Hepatocyte (in vitro differentiated cells): Measurements from ENCODE around the gene CHCHD6. TPM values are rescaled to one million over a fixed set of nuclear protein-coding genes. Genes with fewer than 3 reads are reported as not detected.

Source experiments
- DNase-seq: peaks from one replicate; pipeline ENCODE4 v3.0.0-alpha.2; 2016; ENCODE audit warnings: low spot score
- H2AFZ ChIP-seq: fragments of 200-600 bp; sonication (generic); 2 replicates; pipeline ENCODE4 v1.6.0; 2016; ENCODE audit warnings: antibody characterized with exemption, mild to moderate bottlenecking
- H3K27ac ChIP-seq: fragments of 200-600 bp; sonication (generic); 2 replicates; pipeline ENCODE4 v1.5.1; 2016; ENCODE audit warnings: mild to moderate bottlenecking
- H3K27me3 ChIP-seq: fragments of 200-600 bp; sonication (generic); 2 replicates; pipeline ENCODE4 v1.6.1; 2016
- H3K36me3 ChIP-seq: fragments of 200-600 bp; sonication (generic); replicated peaks from 2 replicates; pipeline ENCODE4 v1.5.1; 2016; ENCODE audit warnings: low read depth; ENCODE audit not compliant: insufficient read depth
- H3K4me1 ChIP-seq: fragments of 200-600 bp; sonication (generic); 2 replicates; pipeline ENCODE4 v1.5.1; 2016; ENCODE audit warnings: mild to moderate bottlenecking, moderate library complexity; ENCODE audit not compliant: insufficient read depth
- H3K4me2 ChIP-seq: fragments of 200-600 bp; sonication (generic); 2 replicates; pipeline ENCODE4 v1.6.0; 2016
- H3K4me3 ChIP-seq: fragments of 200-600 bp; sonication (generic); 2 replicates; pipeline ENCODE4 v1.5.1; 2016; ENCODE audit warnings: mild to moderate bottlenecking
- H3K79me2 ChIP-seq: fragments of 200-600 bp; sonication (generic); 2 replicates; pipeline ENCODE4 v1.6.0; 2017; ENCODE audit warnings: mild to moderate bottlenecking
- H3K9me2 ChIP-seq: fragments of 200-600 bp; sonication (generic); replicated peaks from 2 replicates; pipeline ENCODE4 v1.6.0; 2017; ENCODE audit warnings: mild to moderate bottlenecking; ENCODE audit not compliant: insufficient read depth
- H3K9me3 ChIP-seq: fragments of 200-600 bp; sonication (generic); 2 replicates; pipeline ENCODE4 v1.5.1; 2016; ENCODE audit warnings: low read depth, mild to moderate bottlenecking
- H4K20me1 ChIP-seq: fragments of 200-600 bp; sonication (generic); 2 replicates; pipeline ENCODE4 v1.6.0; 2016; ENCODE audit warnings: mild to moderate bottlenecking; ENCODE audit not compliant: insufficient read depth, poor library complexity, severe bottlenecking
- CTCF ChIP-seq: fragments of 200-600 bp; sonication (generic); IDR thresholded peaks from 2 replicates; pipeline ENCODE4 v1.5.1; 2016; ENCODE audit warnings: antibody characterized with exemption, mild to moderate bottlenecking; ENCODE audit not compliant: poor library complexity
- EZH2 ChIP-seq: fragments of 200-600 bp; sonication (generic); IDR thresholded peaks from 2 replicates; pipeline ENCODE4 v1.6.1; 2016; ENCODE audit warnings: antibody characterized with exemption, mild to moderate bottlenecking, borderline replicate concordance
- EZH2phosphoT487 ChIP-seq: fragments of 200-600 bp; sonication (generic); IDR thresholded peaks from one replicate; pipeline ENCODE4 v1.6.1; 2018; ENCODE audit warnings: antibody characterized with exemption, mild to moderate bottlenecking, low read depth, moderate library complexity; ENCODE audit not compliant: unreplicated experiment, severe bottlenecking
- WGBS: methylation state at CpG from one replicate; pipeline ENCODE4 v1.1.6; 2016; ENCODE audit warnings: low lambda C conversion rate; ENCODE audit errors: missing lambda C conversion rate; 5-methylcytosine and 5-hydroxymethylcytosine counted together
- polyA plus RNA-seq: library from polyadenylated mRNA; unstranded; fragments of >200 nt; fragmentation: Nextera tagmentation; extraction: Ambion mirVana; gene quantifications from 2 replicates; pipeline ENCODE4 v1.2.1, GENCODE V29; 2016
- total RNA-seq: library from RNA; depleted of rRNA; stranded (reverse); fragments of >200 nt; gene quantifications from 2 replicates; pipeline ENCODE4 v1.2.3, GENCODE V29; 2014

Gene CHCHD6
- total and polyA plus RNA-seq, 2 experiments from 2014 or later: 13.8 to 19.7 TPM

GRCh38 chr3:126867863-126868200 is 163.8 kb downstream of the CHCHD6 start:
- Histone ChIP-seq H4K20me1 (no peaks in the 10 kb centered on the region), H3K27me3 (no peaks in the 10 kb centered on the region), H3K9me3 (no peaks in the 10 kb centered on the region), H3K4me1 (no peaks in the 10 kb centered on the region), H3K27ac (no peak overlapping the region), H3K4me3 (no peak overlapping the region), H3K9me2 (no peaks in the 10 kb centered on the region), H3K4me2 (no peak overlapping the region), H3K79me2 (no peaks in the 10 kb centered on the region), H2AFZ (no peak overlapping the region), H3K36me3 (no peaks in the 10 kb centered on the region)
- no peak for DNase-seq
- WGBS: 100% methylated on average over 1 of the region's 1 CpG
- TF ChIP-seq CTCF (no peak), EZH2 (no peak), EZH2phosphoT487 (no peak)

- 90% methylated on average over 9 of the region's 9 CpGs for WGBS
- H2AFZ ChIP-seq: no peak overlapping the region
Observed at GRCh38 chr3:126870608-126871210, 166.7 kb downstream of the CHCHD6 start.

GRCh38 chr3:126872701-126873342 is 168.8 kb downstream of the CHCHD6 start:
- Histone ChIP-seq H3K36me3 (no peaks in the 10 kb centered on the region), H2AFZ (no peak overlapping the region), H3K4me2 (no peak overlapping the region), H3K27ac (no peak overlapping the region), H3K9me3 (no peaks in the 10 kb centered on the region), H3K4me3 (no peak overlapping the region), H3K4me1 (no peaks in the 10 kb centered on the region), H3K79me2 (no peaks in the 10 kb centered on the region), H4K20me1 (no peaks in the 10 kb centered on the region), H3K27me3 (no peaks in the 10 kb centered on the region), H3K9me2 (no peaks in the 10 kb centered on the region)
- no peak for TF ChIP-seq EZH2phosphoT487
- no peak for DNase-seq
- 87% methylated on average over 10 of the region's 10 CpGs for WGBS

More at GRCh38 chr3:126870608-126871210, 166.7 kb downstream of the CHCHD6 start:
- Histone ChIP-seq H4K20me1 (no peaks in the 10 kb centered on the region), H3K27me3 (no peaks in the 10 kb centered on the region), H3K4me1 (no peaks in the 10 kb centered on the region), H3K36me3 (no peaks in the 10 kb centered on the region), H3K4me3 (no peak overlapping the region), H3K9me2 (no peaks in the 10 kb centered on the region), H3K79me2 (no peaks in the 10 kb centered on the region), H3K27ac (no peak overlapping the region), H3K4me2 (no peak overlapping the region), H3K9me3 (no peaks in the 10 kb centered on the region)
- TF ChIP-seq CTCF: no peak
- no peak for TF ChIP-seq EZH2phosphoT487
- no peak for TF ChIP-seq EZH2
- DNase-seq: no peak

- H3K9me3 ChIP-seq: no peaks in the 10 kb centered on the region
- no peaks in the 10 kb centered on the region for H3K79me2 ChIP-seq
- H3K9me2 ChIP-seq: no peaks in the 10 kb centered on the region
- WGBS: 94% methylated on average over 1 of the region's 1 CpG
- TF ChIP-seq CTCF: no peak
- TF ChIP-seq EZH2phosphoT487: no peak
- no peak for TF ChIP-seq EZH2
- H3K4me1 ChIP-seq: no peaks in the 10 kb centered on the region
- H3K4me3 ChIP-seq: no peak overlapping the region
- H3K4me2 ChIP-seq: no peak overlapping the region
- no peak overlapping the region for H3K27ac ChIP-seq
- no peaks in the 10 kb centered on the region for H3K27me3 ChIP-seq
- H4K20me1 ChIP-seq: no peaks in the 10 kb centered on the region
- no peaks in the 10 kb centered on the region for H3K36me3 ChIP-seq
- DNase-seq: no peak
- no peak overlapping the region for H2AFZ ChIP-seq
Observed at GRCh38 chr3:126873416-126873815, 169.4 kb downstream of the CHCHD6 start.
